PC-3 (cell line): ENCODE measurements around the gene EAPP.

Source experiments
- EZH2 ChIP-seq: fragments of 300-600 bp; sonication (generic); IDR thresholded peaks from one replicate; pipeline ENCODE4 v1.6.1; 2017; ENCODE audit warnings: antibody characterized with exemption, mild to moderate bottlenecking, low read length; ENCODE audit not compliant: unreplicated experiment
- TF ChIP-seq, protein P1 (sequence below): fragments of 300-600 bp; sonication (generic); conservative IDR thresholded peaks from 2 replicates; pipeline ENCODE4 v1.5.1; 2017; ENCODE audit warnings: antibody characterized with exemption, low read depth, mild to moderate bottlenecking, low read length

DNA sequence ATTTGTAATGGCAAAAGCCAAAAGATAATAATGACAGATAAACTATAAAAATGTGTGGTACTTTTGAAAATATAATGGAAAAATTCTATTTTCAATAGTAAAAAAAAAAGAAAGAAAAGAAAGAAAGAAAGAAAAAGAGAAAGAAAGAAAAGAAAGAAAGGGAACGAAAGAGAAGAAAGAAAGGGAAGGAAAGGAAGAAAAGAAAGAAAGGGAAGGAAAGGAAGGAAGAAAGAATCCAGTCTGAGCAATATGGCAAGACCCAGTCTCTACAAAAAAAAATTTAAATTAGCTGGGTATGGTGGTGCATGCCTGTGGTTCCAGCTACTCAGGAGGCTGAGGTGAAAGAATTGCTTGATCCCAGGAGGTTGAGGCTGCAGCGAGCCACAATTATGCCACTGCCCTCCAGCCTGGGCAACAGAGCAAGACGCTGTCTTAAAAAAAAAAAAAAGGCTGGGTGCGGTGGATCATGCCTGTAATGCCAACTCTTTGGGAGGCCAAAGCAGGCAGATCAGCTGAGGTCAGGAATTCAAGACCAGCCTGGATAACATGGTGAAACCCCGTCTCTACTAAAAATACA, 38.4 kb downstream of the EAPP start:
- TF ChIP-seq, protein P1, sequence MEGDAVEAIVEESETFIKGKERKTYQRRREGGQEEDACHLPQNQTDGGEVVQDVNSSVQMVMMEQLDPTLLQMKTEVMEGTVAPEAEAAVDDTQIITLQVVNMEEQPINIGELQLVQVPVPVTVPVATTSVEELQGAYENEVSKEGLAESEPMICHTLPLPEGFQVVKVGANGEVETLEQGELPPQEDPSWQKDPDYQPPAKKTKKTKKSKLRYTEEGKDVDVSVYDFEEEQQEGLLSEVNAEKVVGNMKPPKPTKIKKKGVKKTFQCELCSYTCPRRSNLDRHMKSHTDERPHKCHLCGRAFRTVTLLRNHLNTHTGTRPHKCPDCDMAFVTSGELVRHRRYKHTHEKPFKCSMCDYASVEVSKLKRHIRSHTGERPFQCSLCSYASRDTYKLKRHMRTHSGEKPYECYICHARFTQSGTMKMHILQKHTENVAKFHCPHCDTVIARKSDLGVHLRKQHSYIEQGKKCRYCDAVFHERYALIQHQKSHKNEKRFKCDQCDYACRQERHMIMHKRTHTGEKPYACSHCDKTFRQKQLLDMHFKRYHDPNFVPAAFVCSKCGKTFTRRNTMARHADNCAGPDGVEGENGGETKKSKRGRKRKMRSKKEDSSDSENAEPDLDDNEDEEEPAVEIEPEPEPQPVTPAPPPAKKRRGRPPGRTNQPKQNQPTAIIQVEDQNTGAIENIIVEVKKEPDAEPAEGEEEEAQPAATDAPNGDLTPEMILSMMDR = no peak
- TF ChIP-seq EZH2 = no peak
